NT2/D1 (cell line): Measurements from ENCODE around the gene MAP1B.

Source experiments
- DNase-seq: peaks from one replicate; pipeline ENCODE4 v3.0.0-alpha.2; 2011; ENCODE audit warnings: low read depth, low spot score
- H3K27me3 ChIP-seq: 2 replicates; pipeline ENCODE4 v1.6.0; 2011; ENCODE audit warnings: mild to moderate bottlenecking; ENCODE audit not compliant: insufficient read length, insufficient read depth
- H3K36me3 ChIP-seq: 2 replicates; pipeline ENCODE4 v1.6.1; 2011; ENCODE audit warnings: mild to moderate bottlenecking, low read length, mixed read lengths; ENCODE audit not compliant: insufficient read depth, insufficient read length
- H3K4me1 ChIP-seq: 2 replicates; pipeline ENCODE4 v1.5.1; 2011; ENCODE audit not compliant: insufficient read depth, insufficient read length
- H3K4me3 ChIP-seq: 2 replicates; pipeline ENCODE4 v1.5.1; 2011; ENCODE audit warnings: low read depth; ENCODE audit not compliant: insufficient read length
- H3K9ac ChIP-seq: 2 replicates; pipeline ENCODE4 v1.6.0; 2011; ENCODE audit warnings: low read depth; ENCODE audit not compliant: insufficient read length
- H3K9me3 ChIP-seq: 2 replicates; pipeline ENCODE4 v1.5.1; 2011; ENCODE audit warnings: mild to moderate bottlenecking, low read length; ENCODE audit not compliant: insufficient read depth
- SUZ12 ChIP-seq: IDR thresholded peaks from 2 replicates; pipeline ENCODE4 v1.6.1; 2011; ENCODE audit not compliant: insufficient read length, insufficient read depth; ENCODE audit errors: extremely low read depth
- YY1 ChIP-seq: IDR thresholded peaks from 2 replicates; pipeline ENCODE4 v1.6.1; 2011; ENCODE audit not compliant: insufficient read length, insufficient read depth
- ZNF274 ChIP-seq: IDR thresholded peaks from 2 replicates; pipeline ENCODE4 v1.6.1; 2011; ENCODE audit warnings: mild to moderate bottlenecking, low read depth, low read length

Gene MAP1B

GRCh38 chr5:72228960-72229359 lies 121.7 kb downstream of the MAP1B start:
- TF ChIP-seq SUZ12 (no peak), YY1 (no peak), ZNF274 (no peak)
- Histone ChIP-seq H3K36me3 (peaks cover 85% of the 10 kb centered on the region), H3K9ac (no peak overlapping the region), H3K27me3 (no peaks in the 10 kb centered on the region), H3K4me3 (no peak overlapping the region), H3K9me3 (no peaks in the 10 kb centered on the region), H3K4me1 (no peaks in the 10 kb centered on the region)
- no peak for DNase-seq

- Histone ChIP-seq H3K27me3 (no peaks in the 10 kb centered on the region), H3K9ac (no peak overlapping the region), H3K4me3 (no peak overlapping the region), H3K4me1 (no peaks in the 10 kb centered on the region), H3K36me3 (peaks cover 63% of the 10 kb centered on the region), H3K9me3 (no peaks in the 10 kb centered on the region)
- DNase-seq, result no peak
- TF ChIP-seq SUZ12, result no peak
- no peak for TF ChIP-seq ZNF274
- no peak for TF ChIP-seq YY1
These were observed 124.9 kb downstream of the MAP1B start for GRCh38 chr5:72231991-72232703.

- H3K4me3 ChIP-seq, result no peak overlapping the region
- no peaks in the 10 kb centered on the region for H3K4me1 ChIP-seq
- H3K36me3 ChIP-seq, result peaks cover 64% of the 10 kb centered on the region
- no peak for DNase-seq
- no peak overlapping the region for H3K9ac ChIP-seq
- no peaks in the 10 kb centered on the region for H3K9me3 ChIP-seq
- TF ChIP-seq ZNF274 (no peak), SUZ12 (no peak), YY1 (no peak)
- no peaks in the 10 kb centered on the region for H3K27me3 ChIP-seq
These were observed 125.6 kb downstream of the MAP1B start for GRCh38 chr5:72232838-72233237.

- TF ChIP-seq ZNF274 (no peak), SUZ12 (no peak), YY1 (no peak)
- peaks cover 59% of the 10 kb centered on the region for H3K36me3 ChIP-seq
- no peak overlapping the region for H3K4me3 ChIP-seq
- no peaks in the 10 kb centered on the region for H3K4me1 ChIP-seq
- DNase-seq, result no peak
- no peaks in the 10 kb centered on the region for H3K27me3 ChIP-seq
- no peaks in the 10 kb centered on the region for H3K9me3 ChIP-seq
- no peak overlapping the region for H3K9ac ChIP-seq
These were observed 126.6 kb downstream of the MAP1B start for GRCh38 chr5:72233835-72234234.

GRCh38 chr5:72234265-72234700 lies 127.0 kb downstream of the MAP1B start:
- no peak for DNase-seq
- Histone ChIP-seq H3K4me3 (no peak overlapping the region), H3K27me3 (no peaks in the 10 kb centered on the region), H3K36me3 (peaks cover 56% of the 10 kb centered on the region), H3K4me1 (no peaks in the 10 kb centered on the region), H3K9ac (no peak overlapping the region), H3K9me3 (no peaks in the 10 kb centered on the region)
- no peak for TF ChIP-seq YY1
- TF ChIP-seq SUZ12, result no peak
- no peak for TF ChIP-seq ZNF274

GRCh38 chr5:72234868-72235267 lies 127.6 kb downstream of the MAP1B start:
- no peak for DNase-seq
- Histone ChIP-seq H3K36me3 (peaks cover 56% of the 10 kb centered on the region), H3K9ac (no peak overlapping the region), H3K4me3 (no peak overlapping the region), H3K9me3 (no peaks in the 10 kb centered on the region), H3K4me1 (no peaks in the 10 kb centered on the region), H3K27me3 (no peaks in the 10 kb centered on the region)
- TF ChIP-seq SUZ12 (no peak), YY1 (no peak), ZNF274 (no peak)

- Histone ChIP-seq H3K9me3 (no peaks in the 10 kb centered on the region), H3K4me1 (no peaks in the 10 kb centered on the region), H3K9ac (no peak overlapping the region), H3K27me3 (no peaks in the 10 kb centered on the region), H3K36me3 (peaks cover 49% of the 10 kb centered on the region), H3K4me3 (no peak overlapping the region)
- DNase-seq, result no peak
- TF ChIP-seq YY1, result no peak
- TF ChIP-seq SUZ12, result no peak
- no peak for TF ChIP-seq ZNF274
These were observed 128.4 kb downstream of the MAP1B start for GRCh38 chr5:72235725-72236124.
